Measurements from ENCODE around the gene CBLC. TPM values are rescaled to one million over a fixed set of nuclear protein-coding genes. Genes with fewer than 3 reads are reported as not detected.

CBLC gene
- total RNA-seq, 4 donors from 2014 or later = 64.3 to 87.0 (median 75.6) TPM

- TF ChIP-seq POLR2A (IDR thresholded peaks at IDR 0.05) (no peak), CTCF (IDR thresholded peaks at IDR 0.05) (no peak)
- no peak for DNase-seq (ENCODE audit: low spot score in 2 of 2)
- intact Hi-C loops (cut with DNase I; ENCODE audit: low total_unique reads) = loop anchor here (5.0 kb wide), 1 partner anchor 988 kb away; no protein-coding TSS in a partner anchor
- H3K4me3 ChIP-seq (ENCODE audit: low read depth, poor library complexity, severe bottlenecking) = no peak overlapping the region
- WGBS, 2 donors = 28 to 50% methylated on average over 3 of the region's 3 CpGs
Observed at GRCh38 chr19:44744871-44745332, 32.8 kb upstream of the CBLC start.

- peak; percentile 80 to 95 for DNase-seq (ENCODE audit: low spot score in 2 of 2)
Observed at GRCh38 chr19:44745341-44745831, 32.3 kb upstream of the CBLC start.

GRCh38 chr19:44745887-44746600 is 31.6 kb upstream of the CBLC start:
- H3K4me3 ChIP-seq (ENCODE audit: low read depth, poor library complexity, severe bottlenecking) = no peak overlapping the region
- intact Hi-C loops (cut with DNase I; ENCODE audit: low total_unique reads) = loop anchor here (5.0 kb wide), 1 partner anchor 989 kb away; no protein-coding TSS in a partner anchor
- no peak for DNase-seq (ENCODE audit: low spot score in 2 of 2)
- 75 to 79% methylated on average over 4 of the region's 4 CpGs for WGBS, 2 donors
- peak in 1 of 3 donors; percentile 15 for TF ChIP-seq CTCF (IDR thresholded peaks at IDR 0.05)
- no peak for TF ChIP-seq POLR2A (IDR thresholded peaks at IDR 0.05)

More at GRCh38 chr19:44745341-44745831, 32.3 kb upstream of the CBLC start:
- intact Hi-C loops (cut with DNase I; ENCODE audit: low total_unique reads) = loop anchor here (5.0 kb wide), 1 partner anchor 988 kb away; no protein-coding TSS in a partner anchor
- no peak overlapping the region for H3K4me3 ChIP-seq (ENCODE audit: low read depth, poor library complexity, severe bottlenecking)
- TF ChIP-seq POLR2A (IDR thresholded peaks at IDR 0.05) (no peak), CTCF (IDR thresholded peaks at IDR 0.05) (no peak)
- WGBS, 2 donors = 20 to 21% methylated on average over 9 to 10 of the region's 10 CpGs

GRCh38 chr19:44746616-44746945 is 31.1 kb upstream of the CBLC start:
- intact Hi-C loops (cut with DNase I; ENCODE audit: low total_unique reads) = loop anchor here (5.0 kb wide), 1 partner anchor 989 kb away; no protein-coding TSS in a partner anchor
- H3K4me3 ChIP-seq (ENCODE audit: low read depth, poor library complexity, severe bottlenecking) = no peak overlapping the region
- 69 to 75% methylated on average over 5 of the region's 5 CpGs for WGBS, 2 donors
- no peak for TF ChIP-seq POLR2A (IDR thresholded peaks at IDR 0.05)
- DNase-seq (ENCODE audit: low spot score in 2 of 2) = no peak

- DNase-seq (ENCODE audit: low spot score in 2 of 2) = peak; percentile 94 to 99
- TF ChIP-seq CTCF (IDR thresholded peaks at IDR 0.05) = no peak
- no peak for TF ChIP-seq POLR2A (IDR thresholded peaks at IDR 0.05)
- WGBS, 2 donors = 5 to 7% methylated on average over 29 to 34 of the region's 34 CpGs
- intact Hi-C loops (cut with DNase I; ENCODE audit: low total_unique reads) = loop anchor here (5.0 kb wide), 1 partner anchor 990 kb away; no protein-coding TSS in a partner anchor
- no peak overlapping the region for H3K4me3 ChIP-seq (ENCODE audit: low read depth, poor library complexity, severe bottlenecking)
Observed at GRCh38 chr19:44746946-44747738, 30.5 kb upstream of the CBLC start.

Data from lower leg skin (tissue), 4 donors.